Hematopoietic multipotent progenitor cell treated with erythropoietin and hydrocortisone succinate and interleukin-3 and kit ligand, for 6 days (in vitro differentiated cells): ENCODE measurements around the gene BOLA3.
"Not testable (repeated sequence)": the region's sequence is repeated elsewhere in the genome, so short reads cannot be mapped to it uniquely, and the experiment has no call there.

Source experiments
- DNase-seq: peaks from one replicate; pipeline ENCODE4 v3.0.0-alpha.2; 2015

The BOLA3 gene

DNA sequence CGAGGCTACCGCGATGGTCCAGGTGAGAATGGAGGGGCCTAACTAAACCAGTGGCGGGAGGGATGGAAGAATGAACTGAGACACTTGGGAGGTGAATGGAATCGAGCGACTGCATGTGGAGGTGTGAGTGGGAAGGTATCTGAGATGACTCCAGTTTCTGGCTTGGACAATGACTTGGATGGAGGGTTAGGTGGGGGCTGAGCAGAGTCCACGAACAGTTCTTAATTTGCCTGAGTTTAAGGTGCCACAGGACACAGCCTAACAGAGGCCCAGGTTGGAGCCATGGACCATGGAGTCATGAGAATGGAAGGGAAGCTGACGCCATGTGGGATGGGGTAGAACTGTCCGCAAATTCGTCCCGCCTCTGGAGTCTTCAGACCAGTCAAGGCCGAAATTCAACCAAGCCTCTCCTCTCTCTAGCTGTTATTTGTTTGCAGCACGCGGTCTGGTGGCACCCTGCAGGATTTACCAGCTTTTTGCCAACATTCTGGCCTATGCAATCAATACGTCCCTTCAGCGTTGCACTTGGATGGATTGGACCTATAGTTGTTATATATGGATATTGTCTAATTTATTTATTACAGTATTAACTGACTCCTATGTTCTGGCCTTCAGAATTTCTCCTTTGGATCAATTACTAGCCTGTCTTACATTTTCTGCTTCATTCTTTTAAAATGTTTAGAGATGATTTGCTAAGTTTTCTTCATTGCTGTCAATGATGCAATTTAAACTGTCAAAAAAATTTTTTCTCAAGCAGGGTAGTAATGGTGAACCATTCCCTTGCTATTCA lies 940 bp upstream of the BOLA3 start:
- peak; percentile 38 for DNase-seq

DNA sequence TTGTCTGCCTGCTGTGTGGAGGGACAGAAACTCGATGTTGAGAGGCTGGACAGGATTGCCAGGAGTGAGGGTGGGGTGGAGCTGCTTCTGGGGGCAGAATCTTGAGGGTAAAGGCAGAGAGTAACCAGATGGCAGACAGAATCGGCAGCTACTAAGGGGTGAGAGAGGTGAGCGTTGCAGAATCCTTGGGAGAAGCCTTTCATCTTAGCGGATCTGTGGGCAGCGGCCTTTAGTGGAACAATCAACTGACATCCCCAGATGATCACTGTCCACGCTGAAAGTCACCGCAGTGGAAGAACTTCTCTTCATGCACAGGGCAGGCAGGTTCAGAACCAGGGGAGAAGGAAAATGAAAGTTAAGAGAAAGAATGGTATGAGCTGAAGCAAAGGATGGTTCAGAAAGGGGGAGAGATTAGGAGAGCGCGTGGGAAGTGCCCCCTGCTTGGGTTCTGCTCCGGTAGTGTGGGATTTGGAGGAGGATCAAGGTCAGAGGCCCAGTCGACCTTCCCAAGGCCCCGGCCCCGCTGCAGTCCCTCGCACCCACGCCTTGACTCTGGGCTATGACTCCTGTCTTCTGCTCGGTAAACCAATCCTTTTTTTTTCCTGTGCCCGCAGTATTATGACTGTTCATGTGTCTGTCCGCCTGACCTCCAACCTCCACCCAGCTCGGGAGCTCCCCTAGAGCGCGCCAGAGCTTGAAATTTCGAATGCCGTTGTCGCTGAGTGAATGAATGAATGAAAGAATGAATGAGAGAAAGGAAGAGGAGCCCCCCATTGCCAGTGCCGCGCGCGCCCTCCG lies 584 bp downstream of the BOLA3 start:
- DNase-seq = peak; percentile 58

DNA sequence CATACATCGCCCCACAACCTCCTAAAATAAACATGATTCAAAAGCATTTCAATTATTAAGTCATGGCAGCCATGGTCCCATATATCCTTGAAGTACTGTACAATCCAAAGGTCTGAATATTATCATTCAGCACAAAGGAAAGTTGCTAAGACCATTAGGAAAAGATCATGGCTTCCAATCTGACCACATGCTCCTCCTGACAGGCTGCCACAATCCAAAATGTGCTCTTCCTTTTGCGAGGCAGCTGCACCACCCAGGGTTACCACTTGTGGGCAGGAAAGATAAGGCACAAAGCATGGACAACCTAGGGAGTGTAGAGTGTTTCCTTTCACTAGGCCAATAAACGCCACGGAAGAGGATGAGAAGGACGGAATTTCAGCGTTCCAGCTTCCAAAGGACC lies 5.4 kb downstream of the BOLA3 start:
- peak; percentile 87 for DNase-seq

DNA sequence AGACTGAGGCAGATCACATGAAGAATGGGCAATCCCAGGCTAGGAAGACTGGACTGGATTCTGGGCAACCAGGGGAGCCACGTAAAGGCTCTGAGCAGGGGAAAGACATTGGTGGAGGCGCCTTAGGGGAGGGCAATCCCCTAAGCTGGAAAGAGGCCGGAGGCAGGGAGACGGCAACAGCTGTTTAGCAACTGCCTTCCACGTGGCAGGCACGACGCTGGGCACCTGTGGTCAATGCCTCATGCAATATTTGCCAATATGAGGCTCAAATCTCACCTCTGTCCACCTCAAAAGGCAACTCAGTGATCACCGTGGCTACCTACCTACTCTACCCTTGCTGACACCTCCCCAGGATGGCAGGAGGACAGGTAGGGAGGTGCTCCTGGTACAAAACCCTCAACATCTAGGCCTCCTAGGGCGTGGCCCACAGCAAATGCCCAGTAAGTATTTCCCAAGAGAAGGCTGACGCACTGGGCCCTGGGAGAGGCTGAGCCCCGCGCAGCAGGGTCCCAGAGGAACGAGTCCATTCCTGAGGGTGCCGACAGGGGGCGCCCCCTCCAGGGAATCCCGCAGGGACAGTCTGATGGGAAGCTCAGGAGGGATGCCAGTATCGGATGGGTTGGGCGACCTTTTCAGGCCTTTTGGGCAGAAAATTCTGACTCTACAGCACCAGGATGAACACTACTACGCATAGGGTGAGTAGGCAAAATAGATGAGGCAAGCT lies 8.9 kb downstream of the BOLA3 start:
- DNase-seq = no peak

DNA sequence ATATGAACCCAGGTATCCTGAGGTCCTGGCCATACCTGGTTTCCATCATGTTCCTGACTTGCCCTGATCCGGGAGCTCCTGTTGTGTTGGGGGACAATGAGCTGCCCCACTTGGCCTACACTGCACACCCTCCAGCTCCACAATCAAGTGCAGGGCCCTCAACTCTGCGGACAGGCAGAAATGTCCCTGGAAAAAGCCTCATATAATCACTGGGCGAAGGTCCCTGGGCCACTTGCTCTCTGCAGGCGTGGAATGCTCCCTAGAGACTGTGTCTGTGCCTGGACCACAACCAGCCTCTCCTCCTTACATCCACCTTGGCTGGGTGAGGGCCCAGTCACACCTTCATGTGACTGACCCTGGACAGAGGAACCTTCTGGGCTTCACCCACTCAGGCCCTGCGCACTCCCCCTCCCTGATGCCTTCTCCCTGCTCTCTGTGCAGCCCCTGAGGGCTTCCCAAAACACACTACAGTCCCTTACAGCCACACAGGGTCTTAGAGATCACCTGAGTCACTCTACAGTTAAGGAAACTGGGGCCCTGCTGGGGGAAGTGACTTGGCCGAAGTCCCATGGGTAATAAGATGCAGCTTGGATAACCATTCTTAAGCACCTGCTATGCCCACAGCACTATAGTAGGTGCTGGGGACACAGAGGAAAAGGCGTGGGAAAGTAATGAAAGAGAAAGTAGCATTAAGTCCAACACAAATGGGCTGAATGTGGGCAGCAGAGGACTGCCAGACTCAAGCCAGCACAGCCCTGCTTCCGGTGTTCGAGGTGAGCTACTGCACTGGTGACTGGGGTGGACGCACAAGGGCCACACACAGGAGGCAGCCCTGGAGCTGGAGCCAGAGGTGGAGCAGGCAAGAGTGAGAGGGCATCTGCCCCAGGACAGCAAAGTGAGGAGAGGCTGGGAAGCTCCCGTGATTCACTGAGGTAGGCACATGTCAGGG lies 9.8 kb downstream of the BOLA3 start:
- DNase-seq = peak; percentile 21

DNA sequence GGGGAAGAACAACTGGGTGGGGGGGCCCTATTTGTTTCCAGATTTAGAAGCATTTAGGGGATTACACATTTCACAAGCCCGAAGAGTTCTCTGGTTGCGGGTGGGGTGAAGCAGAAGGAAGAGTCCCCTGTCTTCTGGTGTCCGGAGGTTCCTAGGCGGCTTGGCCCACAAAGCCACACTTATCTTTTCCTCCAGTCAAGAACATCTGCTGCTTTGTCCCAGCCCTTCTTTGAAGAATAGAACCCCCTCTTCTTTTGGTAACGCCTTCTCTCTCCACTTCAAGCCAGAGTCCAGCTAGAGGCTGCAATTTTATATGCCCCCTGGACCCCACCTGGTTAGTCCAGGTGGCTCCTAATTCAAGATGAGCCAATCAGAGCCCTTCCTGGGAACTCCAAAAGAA lies 15.8 kb downstream of the BOLA3 start:
- DNase-seq = peak; percentile 95

DNA sequence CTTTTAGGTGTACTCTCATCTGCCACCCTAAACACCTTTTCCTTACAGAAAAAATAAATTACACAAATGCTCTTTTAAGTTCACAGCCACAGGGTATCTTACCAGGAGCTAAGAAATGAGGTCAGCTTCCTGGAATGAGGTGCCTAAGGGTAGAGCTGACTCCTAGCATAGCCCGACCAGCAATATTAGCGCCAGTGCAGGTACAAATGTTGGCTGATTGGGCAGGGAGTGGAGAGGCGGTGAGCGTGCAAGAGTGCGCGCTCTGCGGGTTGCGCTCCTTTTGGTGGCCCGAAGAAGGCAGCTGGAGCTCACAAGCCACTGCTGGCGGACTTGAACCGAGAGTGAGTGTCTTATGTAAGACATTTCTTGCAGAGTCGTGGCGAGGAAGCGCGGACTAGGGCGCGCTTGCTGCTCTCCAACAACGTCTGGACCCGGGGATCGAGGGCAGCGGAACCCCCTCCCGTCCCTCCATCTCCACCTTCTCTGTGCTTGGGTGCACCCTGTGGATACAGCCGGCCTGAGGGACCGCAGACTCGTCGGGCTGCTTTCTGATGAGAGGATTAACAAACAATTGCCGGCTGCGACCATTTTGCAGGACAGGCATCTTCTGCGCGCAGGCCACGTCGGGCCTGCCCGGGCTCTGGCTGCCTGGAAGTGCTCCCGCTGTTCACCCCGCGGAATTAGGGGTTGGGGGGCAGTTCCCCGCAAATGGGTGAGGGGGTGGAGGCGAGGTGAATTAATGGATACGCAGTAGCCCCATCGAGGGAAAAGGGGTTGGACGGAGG lies 17.3 kb downstream of the BOLA3 start:
- DNase-seq = peak; percentile 13

DNA sequence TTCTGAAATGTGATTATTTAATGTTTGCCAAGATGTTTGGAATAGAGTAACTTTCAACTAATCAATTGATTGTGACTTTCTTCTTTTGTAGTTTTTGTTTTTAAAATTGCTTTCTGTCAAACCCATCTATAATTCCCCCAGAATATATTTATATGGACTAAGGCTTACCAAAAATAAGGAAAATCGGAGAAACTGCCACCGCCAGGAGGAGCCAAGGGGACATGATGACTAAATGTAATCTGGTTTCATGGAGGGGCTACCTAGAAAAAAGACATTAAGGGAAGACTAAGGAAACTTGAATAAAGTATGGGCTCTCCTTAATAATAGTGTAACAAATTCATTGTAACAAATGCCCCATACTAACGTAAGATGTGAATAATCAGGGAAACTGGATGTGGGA lies 19.5 kb downstream of the BOLA3 start:
- DNase-seq = no peak

DNA sequence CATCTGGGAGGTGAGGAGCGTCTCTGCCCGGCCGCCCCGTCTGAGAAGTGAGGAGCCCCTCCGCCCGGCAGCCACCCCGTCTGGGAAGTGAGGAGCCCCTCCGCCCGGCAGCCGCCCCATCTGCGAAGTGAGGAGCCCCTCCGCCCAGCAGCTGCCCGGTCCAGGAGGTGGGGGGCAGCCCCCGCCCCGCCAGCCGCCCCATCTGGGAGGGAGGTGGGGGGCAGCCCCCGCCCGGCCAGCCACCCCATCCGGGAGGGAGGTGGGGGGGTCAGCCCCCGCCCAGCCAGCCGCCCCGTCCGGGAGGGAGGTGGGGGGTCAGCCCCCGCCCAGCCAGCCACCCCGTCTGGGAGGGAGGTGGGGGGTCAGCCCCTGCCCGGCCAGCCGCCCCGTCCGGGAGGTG lies 23.8 kb downstream of the BOLA3 start:
- not testable (repeated sequence) for DNase-seq

DNA sequence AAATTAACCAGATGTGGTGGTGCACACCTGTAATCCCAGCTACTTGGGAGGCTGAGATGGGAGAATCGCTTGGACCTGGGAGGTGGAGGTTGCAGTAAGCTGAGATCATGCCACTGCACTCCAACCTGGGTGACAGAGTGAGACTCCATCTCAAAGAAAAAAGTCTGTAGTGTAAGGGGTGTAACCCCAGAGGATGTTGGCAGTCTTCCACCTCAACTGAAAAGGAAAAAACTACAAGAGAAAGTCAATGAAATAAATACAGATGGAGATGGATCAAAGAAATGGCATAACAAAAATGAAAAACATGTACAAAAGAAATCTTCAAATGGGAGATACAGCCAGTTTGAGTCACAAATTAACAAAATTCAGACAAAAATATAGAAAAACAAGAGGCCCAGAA lies 25.9 kb downstream of the BOLA3 start:
- peak; percentile 51 for DNase-seq

DNA sequence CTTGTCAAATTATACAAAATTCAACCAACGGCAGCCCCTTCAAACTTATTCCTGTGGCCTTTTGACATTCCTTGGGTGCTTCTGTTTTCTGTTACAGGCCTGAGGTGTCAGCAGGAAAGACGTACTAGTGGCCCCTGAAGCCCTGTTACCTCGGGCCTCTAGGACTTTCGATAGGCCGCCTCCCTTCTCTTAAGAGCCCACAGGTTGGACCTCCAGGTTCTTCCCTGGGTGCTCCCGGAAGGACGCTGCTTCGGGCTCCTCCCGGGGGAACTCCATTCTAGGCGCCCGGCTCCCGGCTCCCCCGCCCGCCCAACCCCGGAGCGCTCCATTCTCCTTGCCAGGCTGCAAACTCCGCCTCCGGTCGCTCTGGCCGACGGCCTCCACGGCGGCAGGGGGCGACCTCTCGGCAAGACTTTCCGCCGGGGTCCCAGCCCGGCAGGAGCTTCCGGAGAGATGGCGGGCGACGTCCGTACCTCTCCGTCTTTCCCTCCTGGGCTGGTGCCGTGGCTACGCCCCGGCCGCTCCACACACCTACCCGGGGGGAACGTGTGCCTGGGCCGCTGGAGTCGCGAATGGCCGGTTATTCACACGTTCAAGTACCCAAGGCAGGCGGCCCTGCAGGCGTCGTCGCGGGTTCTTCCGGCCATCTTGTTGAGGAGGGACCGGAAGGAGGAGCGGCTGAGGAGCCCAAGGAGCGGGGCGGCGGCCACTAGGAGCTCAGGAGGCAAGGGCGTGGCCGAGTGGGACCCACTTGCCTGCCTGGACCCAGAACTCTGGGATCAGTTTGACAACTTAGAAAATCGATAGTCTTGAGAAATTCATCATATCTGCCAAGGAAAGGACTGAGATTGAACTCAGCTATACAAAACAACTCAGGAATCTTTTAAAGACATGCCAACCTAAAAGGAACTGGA lies 27.5 kb downstream of the BOLA3 start:
- peak; percentile 91 for DNase-seq

DNA sequence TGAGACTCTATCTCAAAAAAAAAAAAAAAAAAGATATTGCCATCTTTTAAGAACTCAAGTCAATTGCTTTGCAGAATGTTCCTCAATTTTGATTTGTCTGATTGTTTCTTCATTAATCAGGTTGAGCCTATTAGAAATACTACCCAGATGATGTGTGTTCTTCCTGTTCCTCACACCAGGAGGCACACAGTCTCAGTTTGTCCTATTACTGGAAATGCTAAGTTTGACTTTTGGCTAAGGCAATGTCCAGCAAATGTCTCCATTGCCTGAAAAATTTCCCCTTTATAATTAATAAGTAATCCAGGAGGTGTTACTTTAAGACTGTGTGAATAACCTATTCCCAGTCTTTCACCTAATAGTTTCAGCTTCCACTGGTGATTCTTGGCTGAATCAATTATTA lies 28.4 kb downstream of the BOLA3 start:
- DNase-seq = peak; percentile 70

DNA sequence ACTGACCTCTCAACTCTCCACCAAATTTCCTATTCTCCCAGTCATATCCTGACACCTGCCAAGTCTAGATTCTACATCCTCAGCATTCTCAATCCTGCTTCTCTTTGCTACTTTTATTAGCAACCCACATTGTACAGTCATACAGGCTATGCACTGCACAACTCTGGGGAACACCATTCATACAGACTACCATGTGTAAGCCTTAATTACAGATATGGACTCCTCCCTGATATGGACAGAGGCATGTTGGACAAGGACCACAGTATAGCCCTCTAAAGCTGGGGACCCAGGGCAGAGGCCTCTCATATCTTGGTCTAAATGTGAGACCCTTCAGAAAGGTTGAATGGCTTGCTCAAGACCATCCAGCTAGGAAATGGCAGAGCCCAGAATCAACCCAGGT lies 36.3 kb downstream of the BOLA3 start:
- DNase-seq = no peak

DNA sequence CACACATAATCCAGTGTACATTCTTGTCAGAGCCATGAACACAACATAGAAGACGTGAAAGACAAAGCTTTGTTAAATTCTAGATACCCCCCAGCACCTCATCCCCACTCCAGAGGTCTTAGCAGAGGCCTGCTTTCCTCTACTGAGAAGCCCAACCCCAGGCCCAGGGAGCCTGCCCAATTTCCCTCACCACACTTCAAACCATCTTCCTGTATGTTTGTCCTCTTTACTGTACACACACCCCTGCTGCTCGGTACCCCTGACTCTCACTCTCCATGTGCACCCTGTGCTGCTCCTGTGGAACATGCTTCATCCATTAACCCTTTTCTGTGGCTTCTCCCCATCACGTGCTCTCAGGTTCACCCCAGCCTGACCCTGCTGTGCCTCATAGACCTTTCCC lies 37.2 kb downstream of the BOLA3 start:
- DNase-seq = no peak

DNA sequence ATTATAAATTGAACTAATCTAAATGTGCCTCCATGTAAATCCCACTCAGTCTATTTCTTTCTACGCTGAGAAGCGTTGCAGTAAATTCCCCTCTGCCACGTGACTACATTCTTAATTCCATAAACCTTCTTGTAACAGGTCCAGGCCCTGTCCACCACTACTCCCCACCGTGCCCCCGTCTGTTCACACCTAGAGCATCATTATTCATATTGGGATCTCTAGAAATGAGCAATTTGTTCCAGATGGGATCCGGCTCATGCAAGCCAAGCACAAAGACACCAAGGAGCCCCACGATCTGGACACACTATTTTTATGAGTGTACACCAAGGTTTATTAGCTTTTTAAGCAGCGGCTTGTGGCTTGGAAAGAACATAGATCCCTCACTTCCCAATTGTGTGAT lies 38.2 kb downstream of the BOLA3 start:
- no peak for DNase-seq

DNA sequence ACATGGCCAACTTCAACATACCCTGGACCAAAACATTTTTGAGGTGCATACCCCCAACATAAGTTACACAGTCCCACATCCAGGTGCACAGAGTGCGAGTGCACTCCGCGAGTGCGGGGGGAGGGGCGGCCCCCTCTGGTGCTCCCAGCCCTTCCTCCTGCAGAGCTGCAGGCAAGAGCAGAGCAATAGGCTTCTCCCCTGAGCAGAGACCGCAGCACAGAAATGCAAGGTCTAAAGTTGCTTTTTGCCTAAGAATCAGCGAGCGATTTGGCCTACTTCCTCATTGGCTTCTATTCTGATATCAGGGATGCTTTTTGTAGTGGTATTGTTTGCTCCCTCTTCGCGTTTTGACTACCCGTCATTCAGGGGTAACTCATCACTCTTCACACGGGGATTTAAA lies 40.6 kb downstream of the BOLA3 start:
- DNase-seq = no peak

DNA sequence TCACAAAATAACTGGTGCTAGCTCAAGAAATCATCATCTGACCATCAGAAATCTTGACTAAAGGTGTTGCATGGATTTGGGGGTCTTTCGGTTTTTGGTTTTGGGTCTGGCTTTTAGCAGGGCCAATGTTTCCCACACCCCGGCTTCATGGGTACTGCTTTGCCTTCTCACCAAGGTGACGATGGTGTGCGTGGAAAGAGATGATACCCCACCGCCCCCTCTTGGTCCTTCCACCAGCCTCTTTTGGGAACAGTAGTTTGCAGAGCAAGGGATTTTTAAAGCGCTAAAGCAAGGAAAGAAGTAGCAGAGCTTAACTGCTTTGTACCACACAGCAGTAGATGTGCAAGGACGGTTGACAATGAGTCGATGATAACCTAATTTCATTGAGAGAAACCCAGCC lies 42.3 kb downstream of the BOLA3 start:
- DNase-seq = no peak

DNA sequence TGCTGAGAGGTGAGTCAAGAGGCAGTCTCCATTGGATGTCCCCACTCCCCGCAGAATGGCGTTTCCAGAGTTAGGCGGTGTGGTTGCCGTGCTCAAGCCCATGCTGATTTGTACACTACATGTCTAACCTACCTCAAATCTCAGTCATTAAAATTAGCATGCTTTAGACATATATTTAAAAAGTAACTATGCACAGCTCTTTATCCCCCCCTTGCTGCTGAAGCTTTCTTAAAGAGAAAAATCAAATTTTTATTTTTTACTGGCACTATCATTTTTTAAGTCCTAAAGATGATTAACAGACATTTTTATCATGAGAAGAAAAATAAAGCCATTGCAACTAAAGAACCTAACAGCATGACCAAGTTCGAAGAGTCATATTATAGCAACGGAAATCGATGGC lies 42.9 kb downstream of the BOLA3 start:
- DNase-seq = peak; percentile 21

DNA sequence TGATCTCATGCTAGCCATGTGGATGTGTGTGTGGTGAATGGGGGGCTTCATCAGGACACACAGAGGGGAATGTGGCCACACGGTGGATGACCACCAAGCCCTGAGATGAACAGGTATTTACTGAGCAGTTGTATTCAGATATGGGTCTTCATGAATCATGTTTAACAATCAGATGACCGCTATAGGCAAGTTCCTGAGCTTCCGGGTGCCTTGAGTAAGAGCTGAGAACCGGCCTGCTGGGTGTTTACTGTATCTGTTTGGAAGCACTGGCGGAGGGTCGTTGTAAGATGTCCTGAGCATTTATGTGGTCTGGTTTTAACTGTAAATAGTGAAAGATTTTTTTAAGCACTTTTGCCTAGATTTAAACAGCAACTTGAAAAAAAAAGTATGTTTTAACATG lies 43.9 kb downstream of the BOLA3 start:
- DNase-seq = no peak

DNA sequence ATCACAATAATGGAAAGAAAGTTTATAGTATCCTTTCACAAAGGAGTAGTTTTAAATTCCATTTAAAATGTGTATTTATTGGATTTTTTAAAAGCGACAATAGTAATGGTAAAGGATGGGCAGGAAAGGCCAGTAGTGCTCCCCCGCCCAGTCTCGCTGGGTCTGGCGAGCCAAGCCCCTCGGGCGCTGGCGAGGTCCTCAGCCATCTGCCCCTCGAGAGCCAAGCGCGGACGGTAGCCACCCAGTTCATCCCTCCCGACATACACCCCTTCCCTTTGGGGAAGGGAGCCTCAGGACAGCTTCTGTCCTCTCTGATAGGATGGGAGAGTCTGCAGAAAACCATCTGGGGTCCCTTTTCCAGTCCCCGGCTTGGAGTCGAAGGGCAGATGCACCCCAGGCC lies 45.2 kb downstream of the BOLA3 start:
- DNase-seq = no peak
